ENCODE results near the gene TBL3.
A peak's percentile ranks its signal among the peaks of the same experiment; 100 is the strongest.

DNA sequence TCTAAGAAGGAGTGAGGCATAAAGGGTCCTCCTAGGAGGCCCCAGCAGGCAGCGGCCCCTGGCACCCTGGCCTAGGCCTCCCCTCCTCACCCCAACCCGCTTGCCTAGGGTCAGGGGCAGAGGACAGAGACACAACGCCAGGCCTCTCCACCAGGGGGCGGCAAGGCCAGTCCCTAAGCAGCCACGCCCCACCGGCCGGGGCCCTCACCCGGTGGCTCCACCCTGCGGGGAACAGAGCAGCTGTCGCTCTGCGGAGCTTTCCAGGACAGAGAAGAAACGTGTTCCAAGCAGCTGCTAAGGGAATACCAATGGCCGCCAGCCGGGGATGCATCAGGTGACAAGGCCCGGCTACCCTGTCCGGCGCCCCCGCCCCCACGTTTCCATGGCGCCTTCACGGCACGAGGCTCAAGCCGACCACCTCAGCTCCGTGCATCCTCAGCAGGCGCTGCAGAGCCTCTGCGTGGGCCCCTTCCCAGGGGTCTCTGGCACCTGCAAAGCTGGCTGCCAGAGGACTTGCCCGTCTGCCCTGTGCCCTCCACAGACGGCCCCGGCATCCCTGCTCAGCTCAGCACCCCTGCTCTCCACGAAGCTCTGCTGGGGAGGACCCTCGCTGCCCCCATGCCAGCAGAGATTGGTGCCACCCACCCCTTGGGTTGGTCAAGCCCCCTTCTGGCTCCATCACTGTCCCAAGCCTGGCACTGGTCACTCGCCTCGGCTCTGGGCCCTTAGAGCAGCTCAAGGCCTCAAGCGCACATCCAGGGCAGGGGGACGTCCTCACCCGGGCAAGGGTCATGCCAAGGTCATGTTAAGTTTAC lies 32.2 kb downstream of the TBL3 start:
- TF ChIP-seq, protein P1, sequence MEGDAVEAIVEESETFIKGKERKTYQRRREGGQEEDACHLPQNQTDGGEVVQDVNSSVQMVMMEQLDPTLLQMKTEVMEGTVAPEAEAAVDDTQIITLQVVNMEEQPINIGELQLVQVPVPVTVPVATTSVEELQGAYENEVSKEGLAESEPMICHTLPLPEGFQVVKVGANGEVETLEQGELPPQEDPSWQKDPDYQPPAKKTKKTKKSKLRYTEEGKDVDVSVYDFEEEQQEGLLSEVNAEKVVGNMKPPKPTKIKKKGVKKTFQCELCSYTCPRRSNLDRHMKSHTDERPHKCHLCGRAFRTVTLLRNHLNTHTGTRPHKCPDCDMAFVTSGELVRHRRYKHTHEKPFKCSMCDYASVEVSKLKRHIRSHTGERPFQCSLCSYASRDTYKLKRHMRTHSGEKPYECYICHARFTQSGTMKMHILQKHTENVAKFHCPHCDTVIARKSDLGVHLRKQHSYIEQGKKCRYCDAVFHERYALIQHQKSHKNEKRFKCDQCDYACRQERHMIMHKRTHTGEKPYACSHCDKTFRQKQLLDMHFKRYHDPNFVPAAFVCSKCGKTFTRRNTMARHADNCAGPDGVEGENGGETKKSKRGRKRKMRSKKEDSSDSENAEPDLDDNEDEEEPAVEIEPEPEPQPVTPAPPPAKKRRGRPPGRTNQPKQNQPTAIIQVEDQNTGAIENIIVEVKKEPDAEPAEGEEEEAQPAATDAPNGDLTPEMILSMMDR (IDR thresholded peaks at IDR 0.05) = peak; percentile 71 to 88 (median 82)
- no peak for TF ChIP-seq POLR2A (IDR thresholded peaks at IDR 0.05)

All from uterus (tissue), 2 donors.